Measurements from ENCODE around the gene CASKIN1. TPM values are rescaled to one million over a fixed set of nuclear protein-coding genes. Genes with fewer than 3 reads are reported as not detected.

CASKIN1 gene
- total and polyA plus RNA-seq, 2 of the 8 experiments (the other 6 are each of a cell fraction or from before 2014, with no cell fraction given): 1.2 to 6.4 TPM

DNA sequence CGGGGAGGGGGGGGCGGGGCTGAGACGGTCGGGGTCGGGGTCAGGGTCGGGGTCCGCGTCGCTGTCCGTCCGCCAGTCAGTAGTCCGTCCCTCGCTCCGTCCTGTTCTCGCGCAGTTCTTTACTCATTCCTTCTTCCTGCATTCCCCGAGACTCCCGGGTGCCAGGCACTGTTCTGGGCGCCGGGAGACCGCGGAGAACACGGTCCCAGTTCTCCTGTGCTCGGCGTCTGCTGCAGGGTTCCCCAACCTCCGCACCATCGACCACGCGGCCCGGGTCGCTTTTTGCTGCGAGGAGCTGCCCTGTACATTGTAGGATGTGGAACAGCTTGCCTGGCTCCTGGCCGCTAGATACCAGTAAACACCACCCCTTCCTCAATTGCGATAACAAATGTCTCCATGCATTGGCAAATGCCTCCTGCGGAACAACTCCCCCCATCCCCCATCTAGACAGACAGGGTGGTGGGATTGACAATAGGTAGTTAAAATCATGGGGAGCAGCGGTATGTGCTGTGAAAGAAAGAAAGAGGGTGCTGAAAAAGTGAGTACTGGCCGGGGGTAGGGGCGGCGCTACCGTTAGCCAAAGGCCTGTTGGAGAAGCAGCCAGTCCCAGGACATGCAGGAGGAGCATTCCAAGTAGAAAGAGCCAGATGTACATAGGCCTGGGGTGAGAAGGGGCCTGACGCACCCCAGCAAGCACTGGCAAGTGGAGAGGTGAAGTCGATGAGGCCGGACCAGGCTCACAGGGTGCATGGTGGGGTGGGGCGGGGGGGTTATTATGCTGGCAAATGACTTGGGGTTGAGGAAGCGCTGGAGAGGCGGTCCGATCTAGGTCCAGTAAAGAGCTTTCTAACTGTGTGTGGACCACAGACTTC, 40.2 kb downstream of the CASKIN1 start:
- peak overlapping the region; percentile 75; the same call in 1 of the 2 replicates for H4K8ac ChIP-seq (ENCODE audit: extremely low read depth, insufficient read depth, low read length)
- peak overlapping the region; percentile 49; the same call in 1 of the 2 replicates for H3K27ac ChIP-seq (ENCODE audit: low read depth, low read length)
- H3K9ac ChIP-seq (replicated peaks in 1 of 4; ENCODE audit: extremely low read depth in 1 of 4, low read depth in 3 of 4, low read length in 3 of 4): peak overlapping the region; percentile 42 to 82 (median 77)
- H3K4me2 ChIP-seq (ENCODE audit: insufficient read depth in 1 of 2, low read depth in 2 of 2, low read length in 2 of 2): peak overlapping the region; percentile 67 to 91
- H2AFZ ChIP-seq (ENCODE audit: low read length): no peak overlapping the region
- ChIA-PET POLR2A (ENCODE audit: partially characterized antibody) (interaction anchor here (0.5 to 15.0 kb wide), 78 partner anchors 7 to 945 kb away, joined by 3 to 312 read pairs (median 5); partner anchors contain the start of genes BRICD5, DNASE1L2, E4F1 and ECI1), CTCF (ENCODE audit: partially characterized antibody) (interaction anchor here (0.6 to 3.1 kb wide), 5 partner anchors 16 to 1463 kb away, joined by 3 to 10 read pairs (median 5); no protein-coding TSS in a partner anchor)
- H3K4me1 ChIP-seq (replicated peaks in 1 of 4; ENCODE audit: control insufficient read depth in 3 of 4, insufficient read depth in 4 of 4, low read length in 3 of 4): peaks cover 0 to 44% (median 31%) of the 10 kb centered on the region in 4 experiments; a peak in 6 of 7 replicates
- DNase-seq (ENCODE audit: low read depth in 1 of 2, low spot score in 2 of 2) (no peak), FAIRE-seq (no peak)
- no peaks in the 10 kb centered on the region for H3K27me3 ChIP-seq (replicated peaks in 1 of 4; ENCODE audit: control insufficient read depth in 3 of 4, extremely low read depth in 1 of 4, insufficient read depth in 3 of 4, low read length in 3 of 4)
- H3K4ac ChIP-seq (replicated peaks; ENCODE audit: insufficient read length, low read depth, low read length): peak overlapping the region; percentile 80
- H4K91ac ChIP-seq (replicated peaks; ENCODE audit: insufficient read length, low read length): peak overlapping the region; percentile 67
- H3K36me3 ChIP-seq (ENCODE audit: control insufficient read depth in 2 of 4, insufficient read depth in 4 of 4, low read length in 3 of 4): peaks cover 5 to 35% (median 13%) of the 10 kb centered on the region in 4 experiments; a peak in 7 of 8 replicates
- H3K4me3 ChIP-seq (ENCODE audit: extremely low read depth in 1 of 4, insufficient read depth in 2 of 4, low read depth in 3 of 4, low read length in 4 of 4): peak overlapping the region; percentile 69 to 100 (median 95)
- 5% methylated on average over 31 of the region's 47 CpGs; no CpG with 5 or more reads in 1 of the 2 experiments for WGBS, 2 experiments (ENCODE audit: extremely low coverage in 1 of 2, insufficient coverage in 1 of 2, insufficient read length in 1 of 2, insufficient replicate concordance in 2 of 2, low coverage in 1 of 2, low lambda C conversion rate in 2 of 2, missing lambda C conversion rate in 1 of 2)
- H2BK20ac ChIP-seq (ENCODE audit: low read length): no peak overlapping the region
- peaks cover 38 to 82% of the 10 kb centered on the region in 2 experiments for H3K79me2 ChIP-seq (ENCODE audit: control insufficient read depth in 1 of 2, insufficient read depth in 2 of 2, low read length in 2 of 2)
- peaks cover 33 to 62% of the 10 kb centered on the region in 2 experiments for H4K20me1 ChIP-seq (replicated peaks in 1 of 2; ENCODE audit: control insufficient read depth in 1 of 2, insufficient read depth in 2 of 2, low read length in 2 of 2)
- H4K5ac ChIP-seq (ENCODE audit: insufficient read length, low read depth, low read length): peak overlapping the region; percentile 40
- peak overlapping the region; percentile 81; the same call in 1 of the 2 replicates for H2BK5ac ChIP-seq (ENCODE audit: low read depth, low read length)
- H3K23ac ChIP-seq (ENCODE audit: insufficient read length): no peak overlapping the region
- peak overlapping the region; percentile 87 for H3K18ac ChIP-seq (ENCODE audit: extremely low read depth, low read length)
- no peak overlapping the region for H2BK12ac ChIP-seq (ENCODE audit: low read depth, low read length)
- H3K23me2 ChIP-seq (ENCODE audit: low read depth, low read length): peaks cover 23% of the 10 kb centered on the region; the same call in 1 of the 2 replicates
- H2BK15ac ChIP-seq (ENCODE audit: low read length): 0 out of 2 replicates have a peak overlapping the region, but pooled peaks have one; percentile 81
- H2AK5ac ChIP-seq (ENCODE audit: low read depth, low read length): peak overlapping the region; percentile 70; the same call in 1 of the 2 replicates
- H3K56ac ChIP-seq (replicated peaks; ENCODE audit: insufficient read length, low read depth, low read length): peak overlapping the region; percentile 46
- no peaks in the 10 kb centered on the region for H3K9me3 ChIP-seq (ENCODE audit: insufficient read depth in 2 of 2, low read depth in 1 of 2, low read length in 1 of 2)
- H3K79me1 ChIP-seq (ENCODE audit: low read depth, low read length): peaks cover 16% of the 10 kb centered on the region
- no peak overlapping the region for H3K14ac ChIP-seq (ENCODE audit: insufficient read length)
- peak overlapping the region; percentile 66 for H2BK120ac ChIP-seq (replicated peaks; ENCODE audit: low read depth, low read length)
- TF ChIP-seq PHF8 (conservative IDR thresholded peaks at IDR 0.05; ENCODE audit: low read depth, low read length): peak; percentile 25; the same call in 1 of the 2 replicates
- peak; percentile 15 to 70; a peak in 1 of 4 replicates for TF ChIP-seq SIN3A (conservative IDR thresholded peaks at IDR 0.05 in 1 of 2, IDR thresholded peaks at IDR 0.05 in 1 of 2; ENCODE audit: low read depth in 1 of 2, low read length in 2 of 2)
- peak; percentile 23 for TF ChIP-seq ASH2L (IDR thresholded peaks at IDR 0.05; ENCODE audit: low read length)
- TF ChIP-seq GABPA (IDR thresholded peaks at IDR 0.05; ENCODE audit: borderline replicate concordance, insufficient read depth, low read length): 0 out of 2 replicates have a peak, but pooled peaks have one; percentile 55
- TF ChIP-seq RXRA (IDR thresholded peaks at IDR 0.05; ENCODE audit: insufficient read depth, low read depth, low read length): no peak
- peak; percentile 21 for TF ChIP-seq TAF7 (optimal IDR thresholded peaks at IDR 0.05; ENCODE audit: borderline replicate concordance, low read depth, low read length)
- TF ChIP-seq, protein P1, sequence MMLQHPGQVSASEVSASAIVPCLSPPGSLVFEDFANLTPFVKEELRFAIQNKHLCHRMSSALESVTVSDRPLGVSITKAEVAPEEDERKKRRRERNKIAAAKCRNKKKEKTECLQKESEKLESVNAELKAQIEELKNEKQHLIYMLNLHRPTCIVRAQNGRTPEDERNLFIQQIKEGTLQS (IDR thresholded peaks at IDR 0.05; ENCODE audit: insufficient read depth, low read depth, low read length): no peak
- peak in 1 of 2 experiments; percentile 63; a peak in 2 of 4 replicates for TF ChIP-seq HDAC2 (IDR thresholded peaks at IDR 0.05; ENCODE audit: borderline replicate concordance in 1 of 2, low read depth in 2 of 2, low read length in 2 of 2)

Measured in H1 (cell line).